Kasumi-1 (cell line): Measurements from ENCODE around the gene ZNF326.

ENCODE experiments used
- DNase-seq, 2 experiments: peaks; one replicate each; lab custom pipeline; 2025; lab: John Stamatoyannopoulos, UW

ZNF326 gene

GRCh38 chr1:89994805-89995597 is at the start of gene ZNF326:
TSS of gene ZNF326 (plus strand) at chr1:89995110. CDS start at chr1:89995258, 148 bp downstream.
- peak; percentile 90 to 92 for DNase-seq

DNA sequence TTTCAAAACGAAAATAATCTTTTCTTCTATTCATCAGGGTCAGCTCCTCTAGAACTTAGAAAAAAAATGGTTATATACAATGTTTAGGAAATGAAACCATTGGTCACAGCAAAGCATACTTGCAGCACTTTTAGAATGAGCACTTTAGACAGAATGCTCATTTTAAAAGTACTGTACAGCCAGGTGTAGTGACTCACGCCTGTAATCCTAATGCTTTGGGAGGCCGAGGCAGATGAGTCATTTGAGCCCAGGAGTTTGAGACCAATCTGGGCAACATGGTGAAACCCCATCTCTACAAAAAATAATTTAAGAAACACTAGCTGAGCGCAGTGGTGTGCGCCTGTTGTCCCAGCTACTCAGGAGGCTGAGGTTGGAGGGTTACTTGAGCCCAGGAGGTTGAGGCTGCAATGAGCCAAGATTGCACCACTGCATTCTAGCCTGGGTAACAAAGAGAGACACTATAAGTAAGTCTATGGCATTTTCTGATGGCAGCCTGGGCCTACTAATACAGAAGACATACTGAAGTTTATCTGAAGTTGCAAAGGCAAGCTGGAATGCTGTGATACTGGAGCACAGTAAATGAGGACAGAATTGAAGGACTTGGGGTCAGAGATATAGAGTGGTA is 48.9 kb upstream of the ZNF326 start:
- no peak for DNase-seq

DNA sequence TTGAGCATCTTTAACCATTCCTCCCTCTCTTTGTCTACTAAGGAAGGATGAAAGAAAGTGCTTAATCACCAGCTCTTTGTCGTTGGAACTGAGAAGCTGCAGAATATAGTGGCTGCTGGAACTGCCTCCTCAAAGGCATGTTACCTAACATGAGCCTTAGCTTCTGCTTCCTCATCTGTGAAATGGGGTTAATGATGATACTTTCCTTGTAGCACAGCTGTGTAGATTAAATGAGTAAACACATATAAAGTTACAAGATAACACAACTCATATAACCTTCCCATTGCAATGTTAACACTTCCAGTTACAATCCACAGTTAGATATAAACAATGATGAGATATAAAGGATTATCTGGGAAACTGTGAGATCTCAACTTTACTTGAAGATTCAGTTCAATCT is 48.4 kb upstream of the ZNF326 start:
- DNase-seq = no peak

- DNase-seq = no peak
Measured at GRCh38 chr1:89948722-89949345, 46.1 kb upstream of the ZNF326 start.

DNA sequence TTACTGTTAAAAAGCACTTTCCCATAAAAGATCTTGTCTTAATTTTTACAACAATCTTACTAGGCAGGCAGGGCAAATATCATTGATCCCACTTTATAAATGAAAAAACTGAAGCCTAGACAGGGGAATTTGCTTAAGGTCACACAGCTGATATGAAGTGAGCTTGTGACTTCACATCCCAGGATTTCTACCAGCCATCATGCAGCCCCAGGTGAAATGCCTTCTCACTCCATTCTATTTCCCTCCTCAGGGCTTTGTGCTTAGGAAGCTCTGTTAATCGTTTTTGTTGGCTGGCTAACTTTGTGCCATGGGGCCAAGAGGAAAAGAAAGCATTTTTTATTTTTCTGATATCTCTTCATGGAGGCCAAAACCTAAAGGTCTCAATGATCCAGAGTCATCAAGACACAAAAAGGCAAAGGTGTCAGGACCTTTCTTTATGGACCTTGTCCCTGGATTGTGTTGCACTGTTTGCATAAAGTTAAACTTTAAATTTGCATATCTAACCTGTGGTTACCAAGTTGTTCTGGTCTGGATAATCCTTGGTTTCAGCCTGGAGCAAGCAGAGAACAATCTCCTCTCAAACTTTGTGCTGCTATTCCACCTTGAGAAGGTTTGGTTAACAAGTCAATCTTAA is 44.8 kb upstream of the ZNF326 start:
- DNase-seq = no peak

GRCh38 chr1:89950703-89951102 is 44.2 kb upstream of the ZNF326 start:
- DNase-seq = no peak

DNA sequence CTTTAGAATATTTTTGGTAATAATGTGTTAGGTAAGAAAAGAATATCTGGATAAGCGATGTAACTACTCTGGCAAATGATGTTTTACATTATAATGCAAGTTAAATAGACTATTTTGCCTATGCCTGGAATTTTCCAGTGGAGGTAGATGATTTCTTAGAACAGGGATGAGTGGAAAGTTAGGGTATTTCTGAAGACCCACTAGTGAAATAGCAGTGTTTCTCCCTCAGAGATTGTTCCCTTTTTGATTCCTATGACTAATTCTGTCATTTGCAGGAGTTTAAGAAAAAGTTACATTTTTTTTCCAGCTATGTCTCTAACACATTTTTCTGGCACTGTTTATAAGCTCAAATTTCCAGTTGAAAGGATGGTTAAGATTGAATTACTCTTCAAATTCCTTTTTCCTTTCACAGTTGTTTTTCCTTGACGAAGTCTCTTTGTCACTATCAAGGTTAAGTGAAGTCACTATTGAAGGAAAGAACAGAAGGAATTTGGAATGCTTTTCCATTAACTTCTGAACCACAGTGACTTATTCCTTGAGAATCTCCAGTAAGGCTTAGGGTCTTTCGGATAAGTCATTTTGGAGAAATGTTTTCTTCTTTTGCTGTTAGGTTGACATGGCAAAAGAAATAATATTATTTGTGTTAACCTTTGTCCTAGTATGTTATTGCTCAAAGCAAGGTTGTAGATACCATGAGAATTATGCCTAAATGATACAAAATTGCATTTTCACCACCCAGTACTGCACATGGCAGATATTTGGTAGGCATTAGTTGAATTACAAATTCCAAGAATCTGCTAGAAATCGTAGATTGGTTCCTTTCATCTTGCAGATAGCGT is 42.9 kb upstream of the ZNF326 start:
- DNase-seq = no peak

DNA sequence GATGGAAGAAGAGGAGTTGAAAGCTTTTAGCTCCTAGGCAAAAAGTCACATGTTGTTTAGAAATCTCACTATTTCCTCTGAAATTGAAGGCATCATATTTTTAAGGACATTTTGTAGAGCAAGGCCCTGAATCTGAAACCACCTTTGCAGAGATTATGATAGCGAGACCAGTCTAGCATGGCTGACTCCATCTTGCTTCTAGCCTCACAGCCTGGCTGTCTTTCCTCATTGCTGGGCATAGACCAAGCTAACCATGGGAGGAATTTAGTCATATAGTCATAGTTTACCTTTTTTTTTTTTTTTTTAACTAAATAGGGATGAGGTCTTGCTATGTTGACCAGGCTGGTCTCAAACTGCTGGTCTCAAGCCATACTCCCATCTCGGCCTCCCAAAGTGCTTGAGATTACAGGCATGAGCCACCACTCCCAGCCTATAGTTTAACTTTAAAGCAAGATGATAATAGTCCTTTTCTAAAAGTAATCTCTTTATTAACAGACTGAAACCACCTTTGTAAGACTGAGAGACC is 42.2 kb upstream of the ZNF326 start:
- DNase-seq = no peak

GRCh38 chr1:89953131-89953626 is 41.7 kb upstream of the ZNF326 start:
- DNase-seq = peak in 1 of 2 experiments; percentile 18

DNA sequence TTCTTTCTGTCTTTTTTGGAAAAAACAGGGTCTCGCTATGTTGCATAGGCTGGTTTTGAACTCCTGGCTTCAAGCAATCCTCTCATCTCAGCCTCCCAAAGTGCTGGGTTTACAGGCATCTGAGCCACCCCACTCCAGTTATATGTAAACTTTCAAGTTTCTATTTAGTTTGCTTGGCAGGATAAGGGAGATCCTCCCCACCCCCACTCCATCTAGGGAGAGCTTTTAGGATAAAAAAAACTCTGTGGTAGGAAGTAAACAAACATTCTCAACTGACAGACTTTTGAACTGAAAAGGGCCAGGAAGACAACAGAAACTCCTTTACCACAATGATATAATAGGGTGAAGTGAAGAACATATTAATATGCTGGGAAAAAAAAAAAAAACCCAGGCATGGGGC is 41.0 kb upstream of the ZNF326 start:
- no peak for DNase-seq

DNA sequence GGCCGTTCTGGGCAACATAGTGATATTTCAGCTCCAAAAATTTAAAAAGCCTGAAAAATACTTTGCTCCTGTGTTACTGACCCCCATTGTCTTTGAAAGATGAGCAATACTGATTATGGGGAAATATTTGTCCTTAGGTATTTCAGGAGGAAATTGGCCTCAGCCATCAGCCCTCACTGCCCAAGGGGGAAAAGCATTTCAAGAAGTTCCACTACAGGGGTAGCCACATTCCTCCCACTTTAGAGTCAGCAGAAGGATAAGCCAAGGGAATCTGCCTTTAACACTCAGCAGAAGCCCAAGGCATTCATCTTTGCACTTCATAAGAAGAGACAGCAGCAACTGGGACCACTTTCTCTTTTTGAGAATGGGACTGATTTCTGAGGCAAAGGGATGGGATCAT is 40.5 kb upstream of the ZNF326 start:
- no peak for DNase-seq

- no peak for DNase-seq
Measured at GRCh38 chr1:89955311-89956205, 39.4 kb upstream of the ZNF326 start.

GRCh38 chr1:89957107-89957506 is 37.8 kb upstream of the ZNF326 start:
- no peak for DNase-seq

GRCh38 chr1:89958851-89959654 is 35.9 kb upstream of the ZNF326 start:
- DNase-seq = no peak

DNA sequence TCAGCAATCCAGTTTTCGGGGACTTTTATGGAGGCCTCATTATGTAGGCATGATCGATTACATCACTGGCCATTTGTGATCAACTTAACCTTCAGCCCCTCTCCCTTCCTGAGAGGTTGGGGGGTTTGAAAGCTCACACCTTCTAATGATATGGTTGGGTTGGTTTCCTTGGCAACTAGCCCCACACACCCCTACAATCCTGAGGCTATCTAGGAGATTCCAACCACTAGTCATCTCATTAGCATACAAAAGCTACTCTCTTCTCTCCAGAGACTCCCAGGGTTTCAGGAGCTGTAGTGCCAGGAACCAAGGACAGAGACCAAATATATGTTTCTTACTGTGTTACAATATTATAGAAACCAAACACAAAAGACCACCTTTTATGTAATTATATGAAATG is 35.2 kb upstream of the ZNF326 start:
- no peak for DNase-seq

DNA sequence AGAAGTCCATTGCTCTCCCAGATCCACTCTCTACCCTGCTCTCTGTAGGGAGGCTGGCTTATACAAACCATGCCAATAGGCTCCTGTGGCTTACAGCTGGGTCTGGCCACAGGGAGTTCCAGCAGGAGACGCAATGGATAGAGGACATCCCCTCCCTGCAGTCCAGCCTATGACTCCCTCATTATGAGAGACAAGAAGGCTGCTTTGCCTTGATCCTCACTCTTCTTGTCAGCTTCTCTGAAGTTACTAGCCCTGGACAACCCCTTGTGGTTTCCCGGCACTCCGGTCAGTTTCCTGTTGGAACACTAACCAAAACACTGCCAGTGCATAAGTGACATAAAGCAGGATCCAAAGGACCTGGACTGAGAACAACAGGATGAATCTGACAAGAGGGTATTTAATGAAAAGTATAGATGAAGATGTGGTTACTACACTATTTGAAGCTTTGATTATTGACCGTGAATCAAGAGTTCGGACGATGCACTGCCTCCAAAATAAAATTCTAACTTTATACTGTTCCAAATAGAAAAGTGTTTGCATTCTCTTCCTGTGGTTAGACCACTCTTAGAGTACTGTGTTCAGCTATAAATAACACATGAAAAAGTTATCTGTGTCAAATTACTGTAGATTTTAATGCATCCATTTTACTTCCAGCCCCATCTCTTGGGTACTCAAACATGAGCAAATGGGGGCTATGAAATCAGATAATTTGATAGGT is 32.7 kb upstream of the ZNF326 start:
- DNase-seq = peak; percentile 18 to 26

DNA sequence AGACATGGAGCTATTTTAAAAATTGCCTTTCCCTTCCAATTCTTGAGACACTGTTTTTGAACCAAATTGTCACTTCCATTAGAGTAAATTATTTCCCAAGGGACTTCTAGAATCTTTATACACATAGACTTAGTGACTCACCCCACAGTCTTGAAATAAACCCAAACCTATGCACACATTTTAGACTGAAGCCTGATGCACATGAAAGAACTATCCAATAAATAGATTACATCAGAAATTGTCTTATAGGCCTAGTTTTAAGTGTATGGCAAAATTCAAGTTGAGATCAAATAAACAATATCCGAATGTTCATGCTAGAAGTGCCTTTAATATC is 32.2 kb upstream of the ZNF326 start:
- DNase-seq = no peak

DNA sequence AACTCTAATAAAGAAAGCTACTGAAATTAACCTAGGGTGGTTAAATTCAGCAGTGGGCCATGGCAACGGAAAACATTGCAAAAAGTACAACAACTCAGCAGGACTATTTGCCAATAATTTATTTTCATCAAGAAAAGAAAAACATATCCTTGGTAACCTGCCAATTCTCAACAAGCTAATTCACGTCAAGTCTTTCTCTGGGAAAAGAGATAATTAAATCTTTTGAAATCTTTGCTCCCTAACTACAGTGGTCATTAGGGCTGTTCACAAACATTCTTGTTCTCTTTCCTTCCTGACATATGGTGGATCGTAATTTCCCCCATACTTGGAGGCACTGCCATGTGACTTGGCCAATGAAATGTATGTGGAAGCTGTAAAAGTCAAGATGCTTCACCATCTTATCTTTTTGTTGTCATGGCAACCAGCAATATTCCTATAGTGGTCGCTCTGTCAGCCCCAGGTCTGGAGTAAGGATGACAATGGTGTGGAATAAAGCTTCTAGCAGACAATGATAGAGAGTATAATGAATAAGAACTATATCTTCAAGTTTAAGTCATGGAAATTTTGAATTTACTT is 29.6 kb upstream of the ZNF326 start:
- DNase-seq = no peak

- peak; percentile 40 to 41 for DNase-seq
Measured at GRCh38 chr1:89966656-89967055, 28.3 kb upstream of the ZNF326 start.
